Measurements from ENCODE around the gene TPI1.

GRCh38 chr12:6868211-6869048 lies 1.1 kb downstream of the TPI1 start:
- TF ChIP-seq CTCF (IDR thresholded peaks at IDR 0.05; ENCODE audit: extremely low read depth in 1 of 2, insufficient read depth in 1 of 2, low read depth in 1 of 2, low read length in 2 of 2): peak in 1 of 2 donors; percentile 25
- TF ChIP-seq MYC (IDR thresholded peaks at IDR 0.05; ENCODE audit: low read depth, low read length): no peak
- no peak for TF ChIP-seq POLR2AphosphoS5 (IDR thresholded peaks at IDR 0.05; ENCODE audit: insufficient read depth, low read depth, low read length)
- TF ChIP-seq, protein P1, sequence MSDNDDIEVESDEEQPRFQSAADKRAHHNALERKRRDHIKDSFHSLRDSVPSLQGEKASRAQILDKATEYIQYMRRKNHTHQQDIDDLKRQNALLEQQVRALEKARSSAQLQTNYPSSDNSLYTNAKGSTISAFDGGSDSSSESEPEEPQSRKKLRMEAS (IDR thresholded peaks at IDR 0.05; ENCODE audit: insufficient read depth, insufficient read length): no peak
- TF ChIP-seq POLR2A (IDR thresholded peaks at IDR 0.05; ENCODE audit: low read depth, low read length): no peak
- TF ChIP-seq EZH2 (IDR thresholded peaks at IDR 0.05; ENCODE audit: borderline replicate concordance, low read depth, low read length, severe bottlenecking): no peak
- TF ChIP-seq FOS (IDR thresholded peaks at IDR 0.05; ENCODE audit: borderline replicate concordance, insufficient read depth, low read length): no peak
